ENCODE measurements around the gene HSPA14. TPM values are rescaled to one million over a fixed set of nuclear protein-coding genes. Genes with fewer than 3 reads are reported as not detected.

HSPA14 gene
- total RNA-seq, 1 donor = 11.9 TPM

DNA sequence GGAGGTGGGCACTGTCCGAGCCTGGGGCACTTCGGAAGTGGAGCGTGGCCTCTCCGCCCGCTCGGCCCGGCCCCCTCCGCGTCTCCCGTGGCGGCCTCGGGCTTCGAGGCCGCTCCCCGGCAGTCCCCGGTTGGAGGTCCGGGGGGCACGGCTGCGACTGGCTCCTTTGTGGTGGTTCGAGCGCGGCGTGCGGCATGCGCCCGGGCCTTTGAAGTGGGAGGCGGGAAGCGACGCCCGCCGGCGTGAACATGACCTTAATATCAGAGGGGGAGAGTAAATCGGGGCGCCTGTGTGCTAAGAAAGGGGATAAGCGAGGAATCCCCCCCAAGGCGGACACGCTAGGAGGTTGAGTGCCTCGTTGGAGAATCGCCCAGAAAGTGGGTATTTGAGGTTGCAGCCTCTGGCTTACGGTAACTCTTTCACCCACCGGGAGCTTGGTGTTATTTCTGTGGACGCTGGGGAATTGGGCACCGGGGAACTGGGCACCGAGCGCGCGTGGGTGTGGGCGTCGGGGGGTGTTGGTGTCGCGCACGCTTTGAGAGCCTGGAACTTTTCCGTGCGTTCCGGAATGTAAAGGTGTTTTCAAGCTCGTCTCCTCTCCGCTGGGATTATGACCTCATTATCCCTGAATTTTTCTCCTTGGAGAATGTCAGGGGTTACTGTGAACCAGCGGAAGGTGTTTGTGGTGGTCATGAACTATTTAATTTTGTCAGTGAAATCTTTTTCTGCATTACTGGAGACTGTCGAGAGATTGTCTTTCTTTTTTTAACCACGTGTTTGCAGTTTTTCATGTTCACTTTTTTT, 41.2 kb downstream of the HSPA14 start:
- peak; percentile 85 for DNase-seq (ENCODE audit: insufficient read length, low spot score, missing footprints)
- Histone ChIP-seq H3K4me3 (ENCODE audit: insufficient read depth, low read length) (peak overlapping the region; percentile 93), H4K20me1 (ENCODE audit: insufficient read depth, low read length) (no peaks in the 10 kb centered on the region), H2AFZ (ENCODE audit: low read length) (peak overlapping the region; percentile 85), H3K36me3 (ENCODE audit: insufficient read depth, low read length) (no peaks in the 10 kb centered on the region), H3K4me2 (ENCODE audit: insufficient read depth, low read length) (peak overlapping the region; percentile 84), H3K27me3 (ENCODE audit: insufficient read depth, low read length) (no peaks in the 10 kb centered on the region), H3K27ac (ENCODE audit: low read depth, low read length) (peak overlapping the region; percentile 42), H3K4me1 (ENCODE audit: insufficient read depth, low read length) (peaks cover 16% of the 10 kb centered on the region), H3K79me2 (ENCODE audit: insufficient read depth, low read length) (peaks cover 66% of the 10 kb centered on the region), H3K9me3 (ENCODE audit: low read depth, low read length) (no peaks in the 10 kb centered on the region)
- TF ChIP-seq, protein P1, sequence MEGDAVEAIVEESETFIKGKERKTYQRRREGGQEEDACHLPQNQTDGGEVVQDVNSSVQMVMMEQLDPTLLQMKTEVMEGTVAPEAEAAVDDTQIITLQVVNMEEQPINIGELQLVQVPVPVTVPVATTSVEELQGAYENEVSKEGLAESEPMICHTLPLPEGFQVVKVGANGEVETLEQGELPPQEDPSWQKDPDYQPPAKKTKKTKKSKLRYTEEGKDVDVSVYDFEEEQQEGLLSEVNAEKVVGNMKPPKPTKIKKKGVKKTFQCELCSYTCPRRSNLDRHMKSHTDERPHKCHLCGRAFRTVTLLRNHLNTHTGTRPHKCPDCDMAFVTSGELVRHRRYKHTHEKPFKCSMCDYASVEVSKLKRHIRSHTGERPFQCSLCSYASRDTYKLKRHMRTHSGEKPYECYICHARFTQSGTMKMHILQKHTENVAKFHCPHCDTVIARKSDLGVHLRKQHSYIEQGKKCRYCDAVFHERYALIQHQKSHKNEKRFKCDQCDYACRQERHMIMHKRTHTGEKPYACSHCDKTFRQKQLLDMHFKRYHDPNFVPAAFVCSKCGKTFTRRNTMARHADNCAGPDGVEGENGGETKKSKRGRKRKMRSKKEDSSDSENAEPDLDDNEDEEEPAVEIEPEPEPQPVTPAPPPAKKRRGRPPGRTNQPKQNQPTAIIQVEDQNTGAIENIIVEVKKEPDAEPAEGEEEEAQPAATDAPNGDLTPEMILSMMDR (IDR thresholded peaks at IDR 0.05; ENCODE audit: extremely low read depth, low read depth, low read length) = no peak

DNA sequence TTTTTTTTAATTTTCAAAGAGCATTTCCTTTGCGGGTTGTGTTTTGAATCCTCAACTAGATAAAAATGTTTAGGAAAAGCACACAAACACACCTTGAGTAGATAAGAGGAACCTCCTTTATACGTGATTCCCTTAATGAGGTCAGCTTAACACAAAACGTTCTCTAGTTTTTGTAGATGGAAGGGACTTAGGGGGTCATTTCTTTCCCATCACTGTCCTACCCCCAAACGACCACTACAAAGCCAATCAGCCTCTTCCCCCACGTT, 41.8 kb downstream of the HSPA14 start:
- Histone ChIP-seq H3K4me2 (ENCODE audit: insufficient read depth, low read length) (peak overlapping the region; percentile 84), H2AFZ (ENCODE audit: low read length) (peak overlapping the region; percentile 33)

GRCh38 chr10:14880229-14880628, 42.1 kb downstream of the HSPA14 start:
- Histone ChIP-seq H3K4me2 (ENCODE audit: insufficient read depth, low read length) (peak overlapping the region; percentile 84), H3K9me3 (ENCODE audit: low read depth, low read length) (no peaks in the 10 kb centered on the region), H3K4me3 (ENCODE audit: insufficient read depth, low read length) (peak overlapping the region; percentile 93), H4K20me1 (ENCODE audit: insufficient read depth, low read length) (no peaks in the 10 kb centered on the region), H3K79me2 (ENCODE audit: insufficient read depth, low read length) (peaks cover 75% of the 10 kb centered on the region), H3K4me1 (ENCODE audit: insufficient read depth, low read length) (peaks cover 16% of the 10 kb centered on the region), H2AFZ (ENCODE audit: low read length) (peak overlapping the region; percentile 33), H3K27me3 (ENCODE audit: insufficient read depth, low read length) (no peaks in the 10 kb centered on the region), H3K27ac (ENCODE audit: low read depth, low read length) (no peak overlapping the region), H3K36me3 (ENCODE audit: insufficient read depth, low read length) (no peaks in the 10 kb centered on the region)
- TF ChIP-seq, protein P1 (IDR thresholded peaks at IDR 0.05; ENCODE audit: extremely low read depth, low read depth, low read length) = no peak
- DNase-seq (ENCODE audit: insufficient read length, low spot score, missing footprints) = peak; percentile 56

More for the DNA sequence above, 41.8 kb downstream of the HSPA14 start:
- H3K9me3 ChIP-seq (ENCODE audit: low read depth, low read length) = no peaks in the 10 kb centered on the region
- TF ChIP-seq, protein P1 (IDR thresholded peaks at IDR 0.05; ENCODE audit: extremely low read depth, low read depth, low read length) = no peak
- peak; percentile 32 for DNase-seq (ENCODE audit: insufficient read length, low spot score, missing footprints)
- no peak overlapping the region for H3K27ac ChIP-seq (ENCODE audit: low read depth, low read length)
- H3K4me1 ChIP-seq (ENCODE audit: insufficient read depth, low read length) = peaks cover 16% of the 10 kb centered on the region
- no peaks in the 10 kb centered on the region for H4K20me1 ChIP-seq (ENCODE audit: insufficient read depth, low read length)
- H3K4me3 ChIP-seq (ENCODE audit: insufficient read depth, low read length) = peak overlapping the region; percentile 93
- H3K27me3 ChIP-seq (ENCODE audit: insufficient read depth, low read length) = no peaks in the 10 kb centered on the region
- peaks cover 72% of the 10 kb centered on the region for H3K79me2 ChIP-seq (ENCODE audit: insufficient read depth, low read length)
- no peaks in the 10 kb centered on the region for H3K36me3 ChIP-seq (ENCODE audit: insufficient read depth, low read length)

DNA sequence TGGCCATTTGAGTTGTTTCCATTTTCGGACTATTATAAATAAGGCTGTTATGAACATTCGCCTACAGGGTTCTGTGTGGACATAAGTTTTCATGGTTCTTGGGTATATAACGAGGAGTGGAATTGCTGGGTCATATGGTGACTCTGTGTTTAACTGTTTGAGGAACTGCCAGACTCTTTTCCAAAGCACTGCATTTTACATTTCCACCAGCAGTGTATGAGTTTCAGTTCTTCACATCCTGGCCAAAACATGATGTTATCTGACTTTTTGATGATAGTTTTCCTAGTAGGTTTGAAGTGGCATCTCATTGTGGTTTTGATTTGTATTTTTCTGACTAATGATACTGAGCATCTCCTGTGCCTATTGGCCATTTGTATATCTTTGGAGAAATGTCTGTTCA, 46.0 kb downstream of the HSPA14 start:
- no peak for DNase-seq (ENCODE audit: insufficient read length, low spot score, missing footprints)

More for the DNA sequence above, 46.0 kb downstream of the HSPA14 start:
- Histone ChIP-seq H3K27me3 (ENCODE audit: insufficient read depth, low read length) (no peaks in the 10 kb centered on the region), H3K79me2 (ENCODE audit: insufficient read depth, low read length) (peaks cover 81% of the 10 kb centered on the region), H3K36me3 (ENCODE audit: insufficient read depth, low read length) (peaks cover 6% of the 10 kb centered on the region), H3K4me1 (ENCODE audit: insufficient read depth, low read length) (peaks cover 9% of the 10 kb centered on the region), H4K20me1 (ENCODE audit: insufficient read depth, low read length) (no peaks in the 10 kb centered on the region), H3K4me2 (ENCODE audit: insufficient read depth, low read length) (no peak overlapping the region), H3K9me3 (ENCODE audit: low read depth, low read length) (no peaks in the 10 kb centered on the region), H2AFZ (ENCODE audit: low read length) (no peak overlapping the region), H3K27ac (ENCODE audit: low read depth, low read length) (no peak overlapping the region), H3K4me3 (ENCODE audit: insufficient read depth, low read length) (no peak overlapping the region)
- TF ChIP-seq, protein P1 (IDR thresholded peaks at IDR 0.05; ENCODE audit: extremely low read depth, low read depth, low read length) = no peak

All from osteoblast (primary cell).